IMR-90 (cell line): ENCODE measurements around the gene TUBB6. TPM values are rescaled to one million over a fixed set of nuclear protein-coding genes. Genes with fewer than 3 reads are reported as not detected.

Experiments used
- ATAC-seq: fragments of 200-7000 bp; cut with Tn5 transposase; 2 replicates; pipeline ENCODE4 v1.9.1; 2020; ENCODE audit warnings: low read depth, mild to moderate bottlenecking, moderate library complexity
- BruUV-seq: library from RNA; stranded (reverse); fragments of 400-500 nt; replicated peaks from 2 replicates; lab custom pipeline; 2021; lab: Mats Ljungman, UMichigan
- CTCF ChIA-PET: fragments of 300-600 bp; formaldehyde crosslinking; extraction: SDS; loops from one replicate; lab custom pipeline; 2021; ENCODE audit warnings: antibody characterized with exemption; lab: Yijun Ruan, JAX
- POLR2A ChIA-PET: fragments of 300-600 bp; sonication (Branson Sonifier 250); formaldehyde crosslinking; loops from one replicate; lab custom pipeline; 2022; ENCODE audit warnings: antibody characterized with exemption; ENCODE audit not compliant: unreplicated experiment; lab: Charles Lee
- DNase-seq: peaks from one replicate; pipeline ENCODE4 v3.0.0; 2013
- H2AFZ ChIP-seq: replicated peaks from 2 replicates; pipeline ENCODE3; 2013; ENCODE audit warnings: low read length, mild to moderate bottlenecking; ENCODE audit not compliant: poor library complexity
- H2AK5ac ChIP-seq: 2 replicates; pipeline ENCODE4 v1.6.1; 2013; ENCODE audit warnings: low read depth, low read length, inconsistent platforms
- H2AK9ac ChIP-seq: replicated peaks from 2 replicates; pipeline ENCODE3; 2013; ENCODE audit warnings: mild to moderate bottlenecking, low read depth, low read length, moderate library complexity; ENCODE audit not compliant: poor library complexity
- H2BK120ac ChIP-seq: 2 replicates; pipeline ENCODE4 v1.6.1; 2013; ENCODE audit warnings: low read depth, low read length, inconsistent platforms
- H2BK15ac ChIP-seq: 3 replicates; pipeline ENCODE4 v1.6.1; 2013; ENCODE audit warnings: low read depth, low read length, inconsistent platforms
- H2BK20ac ChIP-seq: 2 replicates; pipeline ENCODE4 v1.6.1; 2013; ENCODE audit warnings: low read depth, mild to moderate bottlenecking, inconsistent platforms, low read length, moderate library complexity
- H2BK5ac ChIP-seq: 2 replicates; pipeline ENCODE4 v1.6.1; 2013; ENCODE audit warnings: mild to moderate bottlenecking, low read depth, low read length, inconsistent platforms; ENCODE audit not compliant: poor library complexity, severe bottlenecking
- H3K14ac ChIP-seq: replicated peaks from 2 replicates; pipeline ENCODE4 v1.6.1; 2013; ENCODE audit warnings: low read depth, low read length, inconsistent platforms
- H3K18ac ChIP-seq: 2 replicates; pipeline ENCODE4 v1.6.1; 2013; ENCODE audit warnings: low read depth, low read length, control low read depth
- H3K23ac ChIP-seq: 2 replicates; pipeline ENCODE4 v1.6.1; 2013; ENCODE audit warnings: low read depth, low read length, inconsistent platforms
- H3K27ac ChIP-seq: 2 replicates; pipeline ENCODE4 v1.5.1; 2013; ENCODE audit warnings: mild to moderate bottlenecking, control low read depth, low read length; ENCODE audit not compliant: insufficient read depth
- H3K27me3 ChIP-seq: 2 replicates; pipeline ENCODE4 v1.6.1; 2013; ENCODE audit warnings: low read length; ENCODE audit not compliant: control insufficient read depth, insufficient read depth
- H3K36me3 ChIP-seq: 2 replicates; pipeline ENCODE4 v1.6.1; 2013; ENCODE audit warnings: low read length, mixed read lengths; ENCODE audit not compliant: control insufficient read depth, insufficient read depth
- H3K4ac ChIP-seq: 2 replicates; pipeline ENCODE4 v1.6.1; 2013; ENCODE audit warnings: low read depth, low read length, inconsistent platforms
- H3K4me1 ChIP-seq: 2 replicates; pipeline ENCODE4 v1.6.1; 2013; ENCODE audit warnings: low read length, mixed read lengths; ENCODE audit not compliant: control insufficient read depth, insufficient read depth
- H3K4me2 ChIP-seq: 2 replicates; pipeline ENCODE4 v1.6.1; 2013; ENCODE audit warnings: low read depth, mild to moderate bottlenecking, control low read depth, low read length, moderate library complexity
- H3K4me3 ChIP-seq: 2 replicates; pipeline ENCODE4 v1.5.1; 2013; ENCODE audit warnings: low read depth, mild to moderate bottlenecking, control low read depth, low read length, moderate library complexity; ENCODE audit not compliant: insufficient read depth
- H3K56ac ChIP-seq: 2 replicates; pipeline ENCODE4 v1.6.1; 2013; ENCODE audit warnings: low read length, inconsistent platforms; ENCODE audit not compliant: insufficient read depth; ENCODE audit errors: extremely low read depth
- H3K79me1 ChIP-seq, 2 experiments: 2 replicates each; pipeline ENCODE4 v1.6.1; 2013; ENCODE audit warnings: low read length in 2 of 2, inconsistent platforms in 1 of 2, low read depth in 1 of 2
- H3K9ac ChIP-seq: 2 replicates; pipeline ENCODE4 v1.6.1; 2013; ENCODE audit warnings: low read depth, low read length, control low read depth
- H3K9me1 ChIP-seq: 2 replicates; pipeline ENCODE4 v1.6.1; 2013; ENCODE audit warnings: low read length, inconsistent platforms; ENCODE audit not compliant: insufficient read depth
- H3K9me3 ChIP-seq: 2 replicates; pipeline ENCODE4 v1.6.1; 2013; ENCODE audit warnings: low read length; ENCODE audit not compliant: control insufficient read depth, insufficient read depth
- H4K20me1 ChIP-seq: 2 replicates; pipeline ENCODE4 v1.6.1; 2013; ENCODE audit warnings: low read length, inconsistent platforms; ENCODE audit not compliant: insufficient read depth
- H4K5ac ChIP-seq: 2 replicates; pipeline ENCODE4 v1.6.1; 2013; ENCODE audit warnings: mild to moderate bottlenecking, low read depth, low read length, control low read depth
- H4K8ac ChIP-seq, 2 experiments: 2 replicates each; pipeline ENCODE4 v1.6.1; 2013; ENCODE audit warnings: low read depth in 2 of 2, low read length in 2 of 2, control low read depth in 1 of 2, inconsistent platforms in 1 of 2
- H4K91ac ChIP-seq: 2 replicates; pipeline ENCODE4 v1.6.1; 2013; ENCODE audit warnings: low read depth, low read length, inconsistent platforms; ENCODE audit not compliant: insufficient read depth
- BHLHE40 ChIP-seq: fragments of 150-350 bp; IDR thresholded peaks from 2 replicates; pipeline ENCODE4 v1.6.1; 2016; ENCODE audit warnings: mild to moderate bottlenecking, low read depth, low read length
- CEBPB ChIP-seq: IDR thresholded peaks from 2 replicates; pipeline ENCODE4 v1.6.1; 2012; ENCODE audit warnings: low read depth, low read length, improper control_type of control experiment
- CHD1 ChIP-seq: IDR thresholded peaks from 2 replicates; pipeline ENCODE4 v1.6.1; 2012; ENCODE audit warnings: low read depth, low read length, improper control_type of control experiment
- MAFK ChIP-seq: IDR thresholded peaks from 2 replicates; pipeline ENCODE4 v1.6.1; 2012; ENCODE audit warnings: low read depth, low read length, improper control_type of control experiment
- MXI1 ChIP-seq: IDR thresholded peaks from 2 replicates; pipeline ENCODE4 v1.6.1; 2012; ENCODE audit warnings: low read depth, mild to moderate bottlenecking, low read length, moderate library complexity, borderline replicate concordance
- NFE2L2 ChIP-seq: fragments of 150-350 bp; IDR thresholded peaks from 2 replicates; pipeline ENCODE4 v1.6.1; 2016; ENCODE audit warnings: low read depth, mild to moderate bottlenecking, low read length
- POLR2A ChIP-seq: IDR thresholded peaks from 2 replicates; pipeline ENCODE4 v1.6.1; 2012; ENCODE audit warnings: mild to moderate bottlenecking, low read depth, low read length
- RAD21 ChIP-seq: IDR thresholded peaks from 2 replicates; pipeline ENCODE4 v1.6.1; 2012; ENCODE audit warnings: low read length, improper control_type of control experiment
- RCOR1 ChIP-seq: IDR thresholded peaks from 2 replicates; pipeline ENCODE4 v1.6.1; 2012; ENCODE audit warnings: mild to moderate bottlenecking, low read length, improper control_type of control experiment; ENCODE audit not compliant: insufficient replicate concordance
- RFX5 ChIP-seq: IDR thresholded peaks from 2 replicates; pipeline ENCODE4 v1.8.0; 2012; ENCODE audit warnings: low read depth, mild to moderate bottlenecking, low read length, moderate library complexity
- SMC3 ChIP-seq: fragments of 150-350 bp; IDR thresholded peaks from 2 replicates; pipeline ENCODE4 v1.6.1; 2016; ENCODE audit warnings: low read depth, mild to moderate bottlenecking, antibody characterized with exemption, low read length, moderate library complexity
- WGBS, 2 experiments: methylation state at CpG; one replicate each; pipeline versions ENCODE4 v1.1.5 to v1.1.7; 2013; ENCODE audit warnings: missing lambda C conversion rate in 2 of 2; ENCODE audit not compliant: insufficient read length in 1 of 2; ENCODE audit errors: extremely low coverage in 2 of 2; 5-methylcytosine and 5-hydroxymethylcytosine counted together
- dilution Hi-C: fragments of 300-500 bp; cut with HindIII; formaldehyde crosslinking; loops from one replicate; pipeline ENCODE4 v1.14.3; 2018; ENCODE audit warnings: low sequenced_read_pairs; ENCODE audit not compliant: unreplicated experiment
- in situ Hi-C: fragments of 300-500 bp; cut with MboI; formaldehyde crosslinking; loops from 3 replicates; pipeline ENCODE4 v1.14.3; 2019; ENCODE audit warnings: low sequenced_read_pairs, inconsistent platforms, mixed read lengths
- intact Hi-C: fragments of 100-400 bp; cut with micrococcal nuclease; formaldehyde crosslinking; loops from 2 replicates; pipeline ENCODE4 v1.10.0; 2022
- polyA plus RNA-seq, 3 experiments: library from polyadenylated mRNA; depleted of rRNA; stranded (reverse); fragments of >200 nt; gene quantifications; 2 replicates each; pipeline ENCODE4 v1.2.3, GENCODE V29; 2012; ENCODE audit warnings: low replicate concordance in 1 of 3
- total RNA-seq: library from RNA; depleted of rRNA; stranded (reverse); fragments of >200 nt; gene quantifications from 2 replicates; pipeline ENCODE4 v1.2.3, GENCODE V29; 2012
- TF ChIP-seq, protein P1 (sequence below): fragments of 150-350 bp; IDR thresholded peaks from 2 replicates; pipeline ENCODE4 v1.6.1; 2016; ENCODE audit warnings: low read depth, mild to moderate bottlenecking, low read length, moderate library complexity, borderline replicate concordance
- TF ChIP-seq, protein P2 (sequence below): conservative IDR thresholded peaks from 2 replicates; pipeline ENCODE4 v1.5.1; 2012; ENCODE audit warnings: mild to moderate bottlenecking, low read depth, low read length, improper control_type of control experiment

Gene TUBB6
- total and polyA plus RNA-seq, 2 of the 4 experiments (the other 2 are of a cell fraction) = 927 to 1,040 TPM

DNA sequence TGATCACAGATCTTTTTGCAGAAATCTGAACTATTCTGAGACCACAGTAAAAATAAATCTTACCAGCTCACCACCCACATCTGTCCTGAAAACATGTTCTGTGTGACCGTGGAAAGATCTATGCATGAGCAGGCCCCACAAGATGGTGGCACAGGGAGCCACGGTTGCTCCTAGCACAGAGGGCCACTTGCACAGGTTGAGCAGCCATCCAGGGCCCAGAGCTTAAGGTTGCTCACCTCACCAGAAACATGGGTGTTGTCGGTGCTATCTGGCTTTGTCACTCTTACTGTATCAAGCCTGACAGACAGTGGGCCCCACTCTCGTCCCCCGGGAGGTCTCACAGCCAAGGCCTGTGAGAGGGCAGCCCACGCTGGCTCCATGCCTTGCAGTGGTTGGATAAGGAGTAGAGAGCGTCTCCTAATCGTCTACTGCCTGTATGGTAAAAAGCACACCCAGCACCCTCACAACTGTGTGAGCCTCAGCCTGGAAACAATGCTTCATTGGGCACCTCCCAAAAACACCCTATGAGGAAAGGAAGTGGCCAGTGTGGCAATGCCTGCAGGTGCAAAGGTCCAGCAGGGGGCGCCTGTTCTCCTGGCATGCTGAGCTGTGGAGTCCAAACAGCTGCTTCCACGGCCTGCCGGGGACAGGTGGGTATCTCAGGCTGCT is 19.6 kb downstream of the TUBB6 start (continued):
- TF ChIP-seq RCOR1 = no peak

DNA sequence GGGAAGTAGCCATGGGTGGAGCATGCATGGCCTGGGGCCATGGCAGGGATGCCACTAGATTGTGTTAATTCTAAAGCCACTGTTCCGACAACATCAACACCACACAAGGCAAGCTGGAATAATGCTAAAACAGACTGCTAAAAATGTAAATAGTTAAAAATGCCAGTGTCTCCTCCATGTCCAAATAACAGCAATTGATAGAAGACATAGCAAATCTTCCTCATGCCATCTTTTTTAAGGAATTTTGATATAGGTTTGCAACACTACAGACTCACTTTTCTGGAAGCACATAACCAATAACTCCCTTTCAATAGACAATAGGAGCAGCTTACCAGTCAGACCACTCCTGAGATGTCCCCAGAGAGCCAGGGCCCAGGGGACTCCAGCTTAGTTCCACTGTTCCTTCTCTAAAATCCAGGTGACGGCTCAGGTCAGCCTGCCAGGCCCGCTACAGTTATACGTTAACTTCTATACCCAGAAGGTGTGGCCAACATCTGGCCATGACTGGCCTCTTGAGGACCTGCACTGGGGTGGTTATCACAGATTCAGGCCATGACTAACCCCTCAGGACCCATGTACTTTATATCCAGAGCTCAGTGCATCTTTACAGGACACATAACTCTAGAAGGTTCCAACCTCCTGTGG is 20.3 kb downstream of the TUBB6 start:
- Histone ChIP-seq H4K5ac (no peak overlapping the region), H3K36me3 (peaks cover 48% of the 10 kb centered on the region), H3K4me1 (no peaks in the 10 kb centered on the region), H3K4me3 (no peak overlapping the region), H3K9me1 (peaks cover 26% of the 10 kb centered on the region), H3K9me3 (no peaks in the 10 kb centered on the region), H4K91ac (no peak overlapping the region), H3K56ac (no peak overlapping the region), H3K27ac (no peak overlapping the region), H3K18ac (no peak overlapping the region), H3K4ac (no peak overlapping the region), H4K20me1 (peaks cover 66% of the 10 kb centered on the region), H3K9ac (no peak overlapping the region), H2AK9ac (no peak overlapping the region), H4K8ac (no peak overlapping the region), H3K27me3 (no peaks in the 10 kb centered on the region), H2BK20ac (no peak overlapping the region), H3K4me2 (no peak overlapping the region), H2BK5ac (no peak overlapping the region), H2BK120ac (no peak overlapping the region), H3K14ac (no peak overlapping the region), H2BK15ac (no peak overlapping the region), H2AFZ (peak overlapping the region; percentile 33), H3K79me1 (peaks cover 23 to 45% of the 10 kb centered on the region in 2 experiments), H2AK5ac (no peak overlapping the region), H3K23ac (no peak overlapping the region)
- ATAC-seq (no peak), DNase-seq (no peak)
- intact Hi-C loops (loop anchor here (1.0 to 2.0 kb wide), 2 partner anchors 27 to 48 kb away; partner anchors contain the start of gene AFG3L2), in situ Hi-C loops (no loop called here), dilution Hi-C loops (no loop called here)
- 100% methylated on average over 1 of the region's 4 CpGs; no CpG with 5 or more reads in 1 of the 2 experiments for WGBS, 2 experiments
- no TSS peak for BruUV-seq
- TF ChIP-seq MAFK = no peak
- no peak for TF ChIP-seq POLR2A
- no peak for TF ChIP-seq RAD21
- TF ChIP-seq NFE2L2 = no peak
- TF ChIP-seq SMC3 = no peak
- TF ChIP-seq MXI1 = no peak
- no peak for TF ChIP-seq CEBPB
- no peak for TF ChIP-seq BHLHE40
- TF ChIP-seq, protein P1, sequence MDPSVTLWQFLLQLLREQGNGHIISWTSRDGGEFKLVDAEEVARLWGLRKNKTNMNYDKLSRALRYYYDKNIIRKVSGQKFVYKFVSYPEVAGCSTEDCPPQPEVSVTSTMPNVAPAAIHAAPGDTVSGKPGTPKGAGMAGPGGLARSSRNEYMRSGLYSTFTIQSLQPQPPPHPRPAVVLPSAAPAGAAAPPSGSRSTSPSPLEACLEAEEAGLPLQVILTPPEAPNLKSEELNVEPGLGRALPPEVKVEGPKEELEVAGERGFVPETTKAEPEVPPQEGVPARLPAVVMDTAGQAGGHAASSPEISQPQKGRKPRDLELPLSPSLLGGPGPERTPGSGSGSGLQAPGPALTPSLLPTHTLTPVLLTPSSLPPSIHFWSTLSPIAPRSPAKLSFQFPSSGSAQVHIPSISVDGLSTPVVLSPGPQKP = no peak
- no peak for TF ChIP-seq CHD1
- no peak for TF ChIP-seq RFX5
- TF ChIP-seq, protein P2, sequence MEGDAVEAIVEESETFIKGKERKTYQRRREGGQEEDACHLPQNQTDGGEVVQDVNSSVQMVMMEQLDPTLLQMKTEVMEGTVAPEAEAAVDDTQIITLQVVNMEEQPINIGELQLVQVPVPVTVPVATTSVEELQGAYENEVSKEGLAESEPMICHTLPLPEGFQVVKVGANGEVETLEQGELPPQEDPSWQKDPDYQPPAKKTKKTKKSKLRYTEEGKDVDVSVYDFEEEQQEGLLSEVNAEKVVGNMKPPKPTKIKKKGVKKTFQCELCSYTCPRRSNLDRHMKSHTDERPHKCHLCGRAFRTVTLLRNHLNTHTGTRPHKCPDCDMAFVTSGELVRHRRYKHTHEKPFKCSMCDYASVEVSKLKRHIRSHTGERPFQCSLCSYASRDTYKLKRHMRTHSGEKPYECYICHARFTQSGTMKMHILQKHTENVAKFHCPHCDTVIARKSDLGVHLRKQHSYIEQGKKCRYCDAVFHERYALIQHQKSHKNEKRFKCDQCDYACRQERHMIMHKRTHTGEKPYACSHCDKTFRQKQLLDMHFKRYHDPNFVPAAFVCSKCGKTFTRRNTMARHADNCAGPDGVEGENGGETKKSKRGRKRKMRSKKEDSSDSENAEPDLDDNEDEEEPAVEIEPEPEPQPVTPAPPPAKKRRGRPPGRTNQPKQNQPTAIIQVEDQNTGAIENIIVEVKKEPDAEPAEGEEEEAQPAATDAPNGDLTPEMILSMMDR = no peak
- CTCF ChIA-PET = interaction anchor here (0.6 to 1.4 kb wide), 5 partner anchors 9 to 714 kb away, joined by 3 to 5 read pairs (median 5); no protein-coding TSS in a partner anchor
- POLR2A ChIA-PET = no interaction called here
